Hepatocyte (in vitro differentiated cells): ENCODE results near the gene ATP5PD. TPM values are rescaled to one million over a fixed set of nuclear protein-coding genes. Genes with fewer than 3 reads are reported as not detected.
A peak's percentile ranks its signal among the peaks of the same experiment; 100 is the strongest.

Experiments used
- DNase-seq: peaks from one replicate; pipeline ENCODE4 v3.0.0-alpha.2; 2016; ENCODE audit warnings: low spot score
- H2AFZ ChIP-seq: fragments of 200-600 bp; sonication (generic); 2 replicates; pipeline ENCODE4 v1.6.0; 2016; ENCODE audit warnings: antibody characterized with exemption, mild to moderate bottlenecking
- H3K27ac ChIP-seq: fragments of 200-600 bp; sonication (generic); 2 replicates; pipeline ENCODE4 v1.5.1; 2016; ENCODE audit warnings: mild to moderate bottlenecking
- H3K27me3 ChIP-seq: fragments of 200-600 bp; sonication (generic); 2 replicates; pipeline ENCODE4 v1.6.1; 2016
- H3K36me3 ChIP-seq: fragments of 200-600 bp; sonication (generic); replicated peaks from 2 replicates; pipeline ENCODE4 v1.5.1; 2016; ENCODE audit warnings: low read depth; ENCODE audit not compliant: insufficient read depth
- H3K4me1 ChIP-seq: fragments of 200-600 bp; sonication (generic); 2 replicates; pipeline ENCODE4 v1.5.1; 2016; ENCODE audit warnings: mild to moderate bottlenecking, moderate library complexity; ENCODE audit not compliant: insufficient read depth
- H3K4me2 ChIP-seq: fragments of 200-600 bp; sonication (generic); 2 replicates; pipeline ENCODE4 v1.6.0; 2016
- H3K4me3 ChIP-seq: fragments of 200-600 bp; sonication (generic); 2 replicates; pipeline ENCODE4 v1.5.1; 2016; ENCODE audit warnings: mild to moderate bottlenecking
- H3K79me2 ChIP-seq: fragments of 200-600 bp; sonication (generic); 2 replicates; pipeline ENCODE4 v1.6.0; 2017; ENCODE audit warnings: mild to moderate bottlenecking
- H3K9me2 ChIP-seq: fragments of 200-600 bp; sonication (generic); replicated peaks from 2 replicates; pipeline ENCODE4 v1.6.0; 2017; ENCODE audit warnings: mild to moderate bottlenecking; ENCODE audit not compliant: insufficient read depth
- H3K9me3 ChIP-seq: fragments of 200-600 bp; sonication (generic); 2 replicates; pipeline ENCODE4 v1.5.1; 2016; ENCODE audit warnings: low read depth, mild to moderate bottlenecking
- H4K20me1 ChIP-seq: fragments of 200-600 bp; sonication (generic); 2 replicates; pipeline ENCODE4 v1.6.0; 2016; ENCODE audit warnings: mild to moderate bottlenecking; ENCODE audit not compliant: insufficient read depth, poor library complexity, severe bottlenecking
- CTCF ChIP-seq: fragments of 200-600 bp; sonication (generic); IDR thresholded peaks from 2 replicates; pipeline ENCODE4 v1.5.1; 2016; ENCODE audit warnings: antibody characterized with exemption, mild to moderate bottlenecking; ENCODE audit not compliant: poor library complexity
- EZH2 ChIP-seq: fragments of 200-600 bp; sonication (generic); IDR thresholded peaks from 2 replicates; pipeline ENCODE4 v1.6.1; 2016; ENCODE audit warnings: antibody characterized with exemption, mild to moderate bottlenecking, borderline replicate concordance
- EZH2phosphoT487 ChIP-seq: fragments of 200-600 bp; sonication (generic); IDR thresholded peaks from one replicate; pipeline ENCODE4 v1.6.1; 2018; ENCODE audit warnings: antibody characterized with exemption, mild to moderate bottlenecking, low read depth, moderate library complexity; ENCODE audit not compliant: unreplicated experiment, severe bottlenecking
- WGBS: methylation state at CpG from one replicate; pipeline ENCODE4 v1.1.6; 2016; ENCODE audit warnings: low lambda C conversion rate; ENCODE audit errors: missing lambda C conversion rate; 5-methylcytosine and 5-hydroxymethylcytosine counted together
- polyA plus RNA-seq: library from polyadenylated mRNA; unstranded; fragments of >200 nt; fragmentation: Nextera tagmentation; extraction: Ambion mirVana; gene quantifications from 2 replicates; pipeline ENCODE4 v1.2.1, GENCODE V29; 2016
- total RNA-seq: library from RNA; depleted of rRNA; stranded (reverse); fragments of >200 nt; gene quantifications from 2 replicates; pipeline ENCODE4 v1.2.3, GENCODE V29; 2014

The ATP5PD gene
- total and polyA plus RNA-seq, 2 experiments from 2014 or later, result 296 to 332 TPM

DNA sequence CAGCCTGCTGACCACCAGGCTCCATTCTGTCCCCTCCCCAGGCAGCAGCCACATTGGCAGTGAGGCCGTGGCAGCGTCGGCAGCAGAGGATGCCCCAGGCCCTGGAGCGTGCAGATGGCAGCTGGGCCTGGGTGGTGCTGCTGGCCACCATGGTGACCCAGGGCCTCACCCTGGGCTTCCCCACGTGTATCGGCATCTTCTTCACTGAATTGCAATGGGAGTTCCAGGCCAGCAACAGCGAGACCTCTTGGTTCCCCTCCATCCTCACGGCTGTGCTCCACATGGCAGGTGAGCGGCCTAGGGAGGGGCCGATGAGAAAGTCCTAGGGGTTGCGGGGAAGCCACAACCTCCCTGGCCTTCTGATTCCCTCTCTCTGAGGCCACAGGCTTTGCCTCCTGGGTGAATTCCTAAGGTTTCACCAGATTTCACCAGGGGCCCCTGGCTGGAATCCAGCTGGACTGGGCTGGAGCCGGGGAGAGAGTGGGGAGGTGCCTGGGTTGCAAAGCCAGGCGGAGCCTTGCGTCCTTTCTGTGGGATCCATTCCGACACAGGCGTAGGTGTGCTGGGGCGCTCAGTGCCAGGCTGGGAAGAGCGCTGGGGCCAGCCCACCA is 46.9 kb upstream of the ATP5PD start:
- DNase-seq, result no peak
- Histone ChIP-seq H4K20me1 (no peaks in the 10 kb centered on the region), H2AFZ (no peak overlapping the region), H3K4me1 (peaks cover 55% of the 10 kb centered on the region), H3K4me2 (peak overlapping the region; percentile 91), H3K4me3 (no peak overlapping the region), H3K27ac (peak overlapping the region; percentile 99), H3K9me2 (no peaks in the 10 kb centered on the region), H3K9me3 (no peaks in the 10 kb centered on the region), H3K27me3 (no peaks in the 10 kb centered on the region), H3K36me3 (no peaks in the 10 kb centered on the region), H3K79me2 (peaks cover 46% of the 10 kb centered on the region)
- TF ChIP-seq CTCF (no peak), EZH2 (no peak), EZH2phosphoT487 (no peak)
- 86% methylated on average over 18 of the region's 18 CpGs for WGBS

DNA sequence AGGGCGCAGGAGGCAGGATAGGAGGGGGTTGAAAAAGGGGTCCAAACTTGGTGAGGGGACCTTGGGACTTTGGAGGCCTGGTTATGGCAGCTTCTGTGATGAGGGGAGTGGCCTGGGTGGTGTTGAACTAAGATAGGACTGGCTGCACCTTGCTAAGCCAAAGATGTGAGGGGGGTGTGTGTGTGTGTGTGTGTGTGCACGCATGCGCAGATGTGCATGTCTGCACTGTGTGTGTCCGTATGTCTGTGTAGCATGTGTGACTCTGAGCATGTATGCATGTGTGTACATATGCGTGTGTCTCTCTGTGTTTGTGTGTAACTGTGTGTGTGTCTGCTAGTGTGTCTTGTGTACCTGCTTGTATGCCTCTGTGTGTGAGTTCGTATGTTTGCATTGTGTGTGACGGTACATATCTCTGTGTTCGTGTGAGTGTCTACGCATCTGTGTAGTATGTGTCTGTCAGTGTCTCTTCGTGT is 45.1 kb upstream of the ATP5PD start:
- WGBS, result 82% methylated on average over 10 of the region's 10 CpGs
- H4K20me1 ChIP-seq, result no peaks in the 10 kb centered on the region
- no peak for DNase-seq
- H3K9me2 ChIP-seq, result no peaks in the 10 kb centered on the region
- peaks cover 51% of the 10 kb centered on the region for H3K79me2 ChIP-seq
- no peaks in the 10 kb centered on the region for H3K27me3 ChIP-seq
- peaks cover 65% of the 10 kb centered on the region for H3K4me1 ChIP-seq
- H3K36me3 ChIP-seq, result no peaks in the 10 kb centered on the region
- peak overlapping the region; percentile 91 for H3K4me2 ChIP-seq
- H3K4me3 ChIP-seq, result no peak overlapping the region
- peak overlapping the region; percentile 99 for H3K27ac ChIP-seq
- TF ChIP-seq CTCF, result no peak
- no peak for TF ChIP-seq EZH2phosphoT487
- TF ChIP-seq EZH2, result no peak
- no peak overlapping the region for H2AFZ ChIP-seq
- H3K9me3 ChIP-seq, result no peaks in the 10 kb centered on the region

DNA sequence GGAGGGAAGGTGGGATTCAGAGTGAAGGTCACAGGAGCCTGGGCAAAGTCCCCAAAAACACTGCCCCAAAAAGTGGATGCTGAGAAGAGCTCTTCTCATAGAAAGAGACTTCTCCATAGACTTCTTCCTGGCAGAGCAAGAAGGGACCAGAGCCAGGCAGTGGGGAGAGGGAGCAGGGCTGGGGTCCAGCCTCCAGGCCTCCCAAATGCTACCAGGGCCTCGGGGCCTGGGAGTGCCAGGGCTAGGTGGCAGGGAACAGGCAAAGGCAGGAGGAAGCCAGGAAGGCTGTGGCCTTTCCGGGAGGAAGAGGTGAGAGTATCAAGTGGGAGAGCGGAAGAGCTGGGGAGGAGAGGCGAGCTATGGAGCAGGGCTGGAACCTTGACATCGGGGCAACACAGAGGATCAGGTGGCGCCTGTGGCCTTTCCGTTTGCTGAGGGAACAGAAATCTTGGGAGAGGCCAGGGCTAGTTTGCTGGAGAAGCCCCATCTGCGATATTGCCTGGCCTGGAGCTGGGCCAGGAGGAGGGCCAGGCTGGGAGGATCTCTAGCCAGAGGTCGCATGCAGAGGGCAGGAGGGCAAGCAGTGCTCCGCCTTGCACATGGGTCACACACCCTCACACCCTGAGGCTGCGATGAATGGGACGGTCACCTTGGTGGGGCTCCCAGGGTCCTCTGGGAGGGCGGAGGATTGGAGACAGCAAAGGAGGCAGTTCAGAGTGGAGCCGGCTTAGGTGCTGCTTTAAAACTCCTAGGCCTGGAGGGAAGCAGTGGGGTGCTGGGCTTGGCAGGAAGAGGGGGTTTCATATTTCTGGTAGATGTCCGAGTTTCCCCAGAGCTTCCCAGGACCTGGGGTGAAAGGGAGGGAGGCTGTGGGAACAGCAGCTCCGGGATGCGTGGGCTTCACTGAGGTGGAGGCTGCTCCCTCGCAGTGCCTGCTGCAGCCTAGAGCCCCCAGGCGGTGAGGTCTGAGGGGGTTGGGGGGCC is 44.4 kb upstream of the ATP5PD start:
- H3K36me3 ChIP-seq, result no peaks in the 10 kb centered on the region
- TF ChIP-seq EZH2phosphoT487, result no peak
- no peak for TF ChIP-seq CTCF
- TF ChIP-seq EZH2, result no peak
- no peak overlapping the region for H3K4me3 ChIP-seq
- peak overlapping the region; percentile 91 for H3K4me2 ChIP-seq
- no peak overlapping the region for H2AFZ ChIP-seq
- no peaks in the 10 kb centered on the region for H3K27me3 ChIP-seq
- H3K4me1 ChIP-seq, result peaks cover 70% of the 10 kb centered on the region
- no peaks in the 10 kb centered on the region for H3K9me2 ChIP-seq
- 52% methylated on average over 15 of the region's 19 CpGs for WGBS
- no peaks in the 10 kb centered on the region for H3K9me3 ChIP-seq
- no peak for DNase-seq
- peaks cover 51% of the 10 kb centered on the region for H3K79me2 ChIP-seq
- H4K20me1 ChIP-seq, result no peaks in the 10 kb centered on the region
- H3K27ac ChIP-seq, result peak overlapping the region; percentile 99
